SU-DHL-6 (cell line): ENCODE measurements around the gene ITPR1.

Experiments used
- H2AFZ ChIP-seq: fragments of 200-600 bp; sonication (generic); 2 replicates; pipeline ENCODE4 v1.6.1; 2014; ENCODE audit warnings: low read depth, mild to moderate bottlenecking, moderate library complexity, mixed read lengths, antibody characterized with exemption, low read length; ENCODE audit not compliant: severe bottlenecking
- H3F3A ChIP-seq: fragments of 200-600 bp; shearing (Covaris generic); 2 replicates; pipeline ENCODE4 v1.6.0; 2016; ENCODE audit warnings: antibody characterized with exemption, mild to moderate bottlenecking; ENCODE audit not compliant: insufficient read depth
- H3K27ac ChIP-seq: fragments of 200-600 bp; sonication (generic); 2 replicates; pipeline ENCODE4 v1.5.1; 2016; ENCODE audit warnings: low read depth, mild to moderate bottlenecking, low read length, moderate library complexity, mixed read lengths
- H3K27me3 ChIP-seq: fragments of 200-600 bp; sonication (generic), shearing (Covaris generic); 2 replicates; pipeline ENCODE4 v1.6.0; 2014; ENCODE audit warnings: mild to moderate bottlenecking, low read length
- H3K36me3 ChIP-seq: fragments of 200-600 bp; sonication (generic); 2 replicates; pipeline ENCODE4 v1.6.1; 2014; ENCODE audit warnings: mild to moderate bottlenecking, low read length, mixed read lengths
- H3K4me2 ChIP-seq: fragments of 300-600, 200-600 bp; shearing (Covaris generic), sonication (generic); 2 replicates; pipeline ENCODE4 v1.6.0; 2014; ENCODE audit warnings: low read length, low read depth, mild to moderate bottlenecking; ENCODE audit not compliant: poor library complexity, severe bottlenecking
- H3K4me3 ChIP-seq: fragments of 200-600 bp; sonication (generic); 2 replicates; pipeline ENCODE4 v1.5.1; 2014; ENCODE audit warnings: antibody characterized with exemption, low read length, mild to moderate bottlenecking, mixed read lengths; ENCODE audit not compliant: insufficient read depth, poor library complexity, severe bottlenecking
- H3K79me2 ChIP-seq: fragments of 200-600 bp; sonication (generic); 2 replicates; pipeline ENCODE4 v1.6.1; 2014; ENCODE audit warnings: mild to moderate bottlenecking, low read length, moderate library complexity; ENCODE audit not compliant: insufficient read depth
- H3K9ac ChIP-seq: fragments of 200-600 bp; sonication (generic); 2 replicates; pipeline ENCODE4 v1.7.0; 2014; ENCODE audit warnings: mild to moderate bottlenecking, low read length
- H3K9me2 ChIP-seq: fragments of 200-600 bp; sonication (generic); replicated peaks from 2 replicates; pipeline ENCODE4 v1.6.1; 2014; ENCODE audit warnings: low read length; ENCODE audit not compliant: insufficient read depth
- H3K9me3 ChIP-seq: fragments of 200-600 bp; sonication (generic); 2 replicates; pipeline ENCODE4 v1.6.1; 2014; ENCODE audit warnings: low read length, mixed read lengths; ENCODE audit not compliant: insufficient read depth
- H4K20me1 ChIP-seq: fragments of 200-600 bp; sonication (generic); 2 replicates; pipeline ENCODE4 v1.6.1; 2014; ENCODE audit warnings: low read depth, mild to moderate bottlenecking, antibody characterized with exemption, low read length, moderate library complexity, mixed read lengths
- CTCF ChIP-seq: fragments of 200-600 bp; sonication (generic); IDR thresholded peaks from one replicate; pipeline ENCODE4 v1.5.1; 2017; ENCODE audit warnings: antibody characterized with exemption, mild to moderate bottlenecking, low read length, moderate library complexity; ENCODE audit not compliant: insufficient read depth, poor library complexity, severe bottlenecking
- EZH2phosphoT487 ChIP-seq: fragments of 200-600 bp; sonication (generic), shearing (Covaris generic); conservative IDR thresholded peaks from 2 replicates; pipeline ENCODE4 v1.6.1; 2018; ENCODE audit warnings: mild to moderate bottlenecking, antibody characterized with exemption, low read length, moderate library complexity, mixed read lengths

Gene ITPR1

GRCh38 chr3:4536260-4536659, 43.1 kb downstream of the ITPR1 start:
- Histone ChIP-seq H3K4me3 (no peak overlapping the region), H3K27ac (no peak overlapping the region), H3K36me3 (no peaks in the 10 kb centered on the region; the same call in 1 of the 2 replicates), H3K4me2 (no peak overlapping the region), H3K9ac (no peak overlapping the region), H4K20me1 (no peaks in the 10 kb centered on the region; the same call in 1 of the 2 replicates), H3K9me3 (no peaks in the 10 kb centered on the region), H2AFZ (no peak overlapping the region), H3K27me3 (no peaks in the 10 kb centered on the region), H3K9me2 (no peaks in the 10 kb centered on the region), H3K79me2 (no peaks in the 10 kb centered on the region), H3F3A (no peaks in the 10 kb centered on the region)
- TF ChIP-seq CTCF (no peak), EZH2phosphoT487 (no peak)

- no peaks in the 10 kb centered on the region for H3K79me2 ChIP-seq
- no peaks in the 10 kb centered on the region for H3F3A ChIP-seq
- no peaks in the 10 kb centered on the region; the same call in 1 of the 2 replicates for H3K36me3 ChIP-seq
- no peaks in the 10 kb centered on the region; the same call in 1 of the 2 replicates for H4K20me1 ChIP-seq
- no peaks in the 10 kb centered on the region for H3K27me3 ChIP-seq
- no peaks in the 10 kb centered on the region for H3K9me3 ChIP-seq
- H3K27ac ChIP-seq, result no peak overlapping the region
- H3K4me3 ChIP-seq, result no peak overlapping the region
- no peak overlapping the region for H3K4me2 ChIP-seq
- no peak overlapping the region for H2AFZ ChIP-seq
- TF ChIP-seq EZH2phosphoT487 (no peak), CTCF (no peak)
- H3K9ac ChIP-seq, result no peak overlapping the region
- H3K9me2 ChIP-seq, result no peaks in the 10 kb centered on the region
Observed at GRCh38 chr3:4540267-4540666, 47.1 kb downstream of the ITPR1 start.

GRCh38 chr3:4543110-4543509, 50.0 kb downstream of the ITPR1 start:
- Histone ChIP-seq H3K27me3 (no peaks in the 10 kb centered on the region), H4K20me1 (no peaks in the 10 kb centered on the region; the same call in 1 of the 2 replicates)

More at GRCh38 chr3:4543110-4543509, 50.0 kb downstream of the ITPR1 start:
- Histone ChIP-seq H3K36me3 (no peaks in the 10 kb centered on the region; the same call in 1 of the 2 replicates), H3K79me2 (no peaks in the 10 kb centered on the region), H3K4me3 (no peak overlapping the region), H3K9me2 (no peaks in the 10 kb centered on the region), H3K9me3 (no peaks in the 10 kb centered on the region), H3F3A (no peaks in the 10 kb centered on the region), H3K4me2 (no peak overlapping the region), H3K27ac (no peak overlapping the region), H2AFZ (no peak overlapping the region), H3K9ac (no peak overlapping the region)
- TF ChIP-seq EZH2phosphoT487 (no peak), CTCF (no peak)
